Kidney (tissue), 22 donors: ENCODE data around the gene C22orf42. TPM values are rescaled to one million over a fixed set of nuclear protein-coding genes. Genes with fewer than 3 reads are reported as not detected.

ENCODE experiments used
- DNase-seq, 5 donors: peaks; one replicate each; pipeline ENCODE4 v3.0.0-alpha.2; 2013 to 2020
- FAIRE-seq: peaks from 2 replicates; lab custom pipeline; 2012; peaks lifted over from hg19 to GRCh38; lab: Jason Lieb, UNC
- H3K27ac ChIP-seq, 2 donors: one replicate each; pipeline ENCODE4 v1.7.0; 2013; ENCODE audit warnings: low read depth in 2 of 2, low read length in 2 of 2, inconsistent platforms in 1 of 2
- H3K27me3 ChIP-seq: one replicate; pipeline ENCODE4 v1.7.1; 2013; ENCODE audit warnings: low read length, inconsistent platforms; ENCODE audit not compliant: control insufficient read depth, insufficient read depth
- H3K36me3 ChIP-seq, 3 donors: one replicate each; pipeline versions ENCODE4 v1.7.0 to v1.7.1; 2013; ENCODE audit warnings: low read length in 3 of 3, control low read depth in 1 of 3, inconsistent platforms in 1 of 3; ENCODE audit not compliant: insufficient read depth in 3 of 3, control insufficient read depth in 2 of 3
- H3K4me1 ChIP-seq, 3 donors: one replicate each; pipeline versions ENCODE4 v1.7.0 to v1.7.1; 2013; ENCODE audit warnings: low read length in 3 of 3, inconsistent platforms in 1 of 3, low read depth in 1 of 3; ENCODE audit not compliant: control insufficient read depth in 2 of 3, insufficient read depth in 2 of 3
- H3K4me3 ChIP-seq, 3 donors: one replicate each; pipeline versions ENCODE4 v1.7.0 to v1.8.1; 2013; ENCODE audit warnings: low read length in 3 of 3, control low read depth in 1 of 3, inconsistent platforms in 1 of 3
- H3K9ac ChIP-seq, 3 donors: one replicate each; pipeline versions ENCODE4 v1.7.0 to v1.7.1; 2013; ENCODE audit warnings: low read length in 3 of 3, control low read depth in 1 of 3, inconsistent platforms in 1 of 3
- H3K9me3 ChIP-seq, 3 donors: one replicate each; pipeline versions ENCODE4 v1.7.0 to v1.7.1; 2013; ENCODE audit warnings: low read length in 3 of 3, control low read depth in 1 of 3, inconsistent platforms in 1 of 3; ENCODE audit not compliant: control insufficient read depth in 2 of 3, insufficient read depth in 1 of 3
- CTCF ChIP-seq: IDR thresholded peaks from 3 replicates; pipeline ENCODE4 v1.5.1; 2012; ENCODE audit warnings: mild to moderate bottlenecking, moderate library complexity, borderline replicate concordance; ENCODE audit not compliant: insufficient read depth; ENCODE audit errors: extremely low read depth
- intact Hi-C: fragments of 100-400 bp; cut with DNase I; formaldehyde crosslinking; loops from one replicate; pipeline ENCODE4 v1.11.1; 2022
- long read RNA-seq, 10 donors: library from polyadenylated mRNA in 1 of 10; unstranded in 1 of 10; transcript quantifications; one replicate each; pipeline ENCODE4 v2.0.0 and lab custom pipeline, GENCODE V29; 2021 to 2026
- polyA plus RNA-seq: library from polyadenylated mRNA; stranded (reverse); fragments of 350-450 nt; fragmentation: Illumina TruSeq; extraction: RNeasy Lipid Tissue Mini Kit (QIAGEN cat#74804); gene quantifications from one replicate; pipeline ENCODE4 v1.2.3, GENCODE V29; 2014; ENCODE audit warnings: low read depth, low replicate concordance; ENCODE audit not compliant: insufficient read depth
- total RNA-seq: library from RNA; stranded (reverse); fragmentation: NEBNext Ultra II Directional; extraction: Animal tissue kit (Norgen Biotek cat#: 25700); gene quantifications from one replicate; pipeline ENCODE4 v1.2.1, GENCODE V29; 2021
- donor health status: control.
- donor health status: control.
- donor health status: control.
- donor health status: control.
- donor health status: control.
- donor health status: DM: yes; HTN: yes; CAD: no.
- donor health status: Normal renal cell carcinoma (clear cell type).

C22orf42 gene
- not detected for total RNA-seq
- not detected for polyA plus RNA-seq
- long read RNA-seq, donor 1 = 0 reads
- long read RNA-seq, donor 2 = 0 reads
- long read RNA-seq, donor 3 = 0 reads
- long read RNA-seq, donor 4 = 0 reads
- long read RNA-seq, donor 5 = 0 reads
- long read RNA-seq, donor 6 = 0 reads
- long read RNA-seq, donor 7 = 0 reads
- long read RNA-seq, donor 8 = 0 reads
- long read RNA-seq, donor 9 = 0 reads
- long read RNA-seq, donor 10 = 0 reads

GRCh38 chr22:32158712-32159533, at the start of gene C22orf42:
TSS of gene C22orf42 (minus strand) at chr22:32159303. CDS start at chr22:32159215, 88 bp downstream.
- FAIRE-seq (no peak), DNase-seq (no peak)
- no peaks in the 10 kb centered on the region for H3K27me3 ChIP-seq
- no peaks in the 10 kb centered on the region for H3K4me1 ChIP-seq
- H3K9ac ChIP-seq = no peak within 1 kb of the TSS
- TF ChIP-seq CTCF = no peak
- no peak within 1 kb of the TSS for H3K4me3 ChIP-seq
- intact Hi-C loops = no loop called here
- H3K9me3 ChIP-seq = no peaks in the 10 kb centered on the region
- no peak within 1 kb of the TSS for H3K27ac ChIP-seq
- H3K36me3 ChIP-seq = no peaks in the 10 kb centered on the region

- no peak overlapping the region for H3K4me3 ChIP-seq
- H3K27ac ChIP-seq = no peak overlapping the region
- H3K27me3 ChIP-seq = no peaks in the 10 kb centered on the region
- no peak overlapping the region for H3K9ac ChIP-seq
- no peaks in the 10 kb centered on the region for H3K9me3 ChIP-seq
- DNase-seq (no peak), FAIRE-seq (no peak)
- intact Hi-C loops = no loop called here
- no peaks in the 10 kb centered on the region for H3K36me3 ChIP-seq
- TF ChIP-seq CTCF = no peak
- no peaks in the 10 kb centered on the region for H3K4me1 ChIP-seq
Measured at GRCh38 chr22:32208681-32209080, 49.6 kb upstream of the C22orf42 start.

- Histone ChIP-seq H3K27me3 (no peaks in the 10 kb centered on the region), H3K9ac (no peak overlapping the region), H3K27ac (no peak overlapping the region), H3K9me3 (no peaks in the 10 kb centered on the region), H3K4me3 (no peak overlapping the region), H3K36me3 (no peaks in the 10 kb centered on the region), H3K4me1 (peaks cover 0 to 4% (median 0%) of the 10 kb centered on the region in 3 donors)
- DNase-seq (no peak), FAIRE-seq (no peak)
- intact Hi-C loops = no loop called here
- no peak for TF ChIP-seq CTCF
Measured at GRCh38 chr22:32207971-32208480, 48.9 kb upstream of the C22orf42 start.
